PC-3 (cell line): ENCODE results near the gene ERVK3-1. TPM values are rescaled to one million over a fixed set of nuclear protein-coding genes. Genes with fewer than 3 reads are reported as not detected.
A peak's percentile ranks its signal among the peaks of the same experiment; 100 is the strongest.

Experiments
- ATAC-seq: fragments of 200-7000 bp; cut with Tn5 transposase; 2 replicates; pipeline ENCODE4 v1.9.1; 2020; ENCODE audit warnings: mild to moderate bottlenecking, moderate library complexity
- BruUV-seq: library from RNA; stranded (reverse); fragments of 400-500 nt; replicated peaks from 2 replicates; lab custom pipeline; 2021; lab: Mats Ljungman, UMichigan
- CTCF ChIA-PET: fragments of 300-600 bp; sonication (Branson Sonifier 250); formaldehyde crosslinking; loops from one replicate; lab custom pipeline; 2022; ENCODE audit warnings: antibody characterized with exemption; lab: Charles Lee
- POLR2A ChIA-PET: fragments of 300-600 bp; sonication (Branson Sonifier 250); formaldehyde crosslinking; loops from one replicate; lab custom pipeline; 2022; ENCODE audit warnings: antibody characterized with exemption; ENCODE audit not compliant: unreplicated experiment; lab: Charles Lee
- DNase-seq: peaks from one replicate; pipeline ENCODE4 v3.0.0-alpha.2; 2015
- H2AFZ ChIP-seq: fragments of 300-600 bp; sonication (generic); 2 replicates; pipeline ENCODE4 v1.6.0; 2016; ENCODE audit warnings: antibody characterized with exemption, low read length
- H3F3A ChIP-seq: fragments of 300-600 bp; sonication (generic); one replicate; pipeline ENCODE4 v1.6.0; 2017; ENCODE audit warnings: antibody characterized with exemption, low read length, control low read depth, mild to moderate bottlenecking; ENCODE audit not compliant: unreplicated experiment
- H3K27ac ChIP-seq: fragments of 300-600 bp; sonication (generic); 2 replicates; pipeline ENCODE4 v1.5.1; 2016; ENCODE audit warnings: mild to moderate bottlenecking, low read length
- H3K27me3 ChIP-seq: fragments of 300-600 bp; sonication (generic); 2 replicates; pipeline ENCODE4 v1.6.1; 2016; ENCODE audit warnings: low read length, mixed read lengths
- H3K36me3 ChIP-seq: fragments of 300-600 bp; sonication (generic); 2 replicates; pipeline ENCODE4 v1.6.1; 2016; ENCODE audit warnings: low read depth, mixed run types, low read length, mixed read lengths
- H3K4me1 ChIP-seq: fragments of 300-600 bp; sonication (generic); 2 replicates; pipeline ENCODE4 v1.5.1; 2016; ENCODE audit warnings: low read length; ENCODE audit not compliant: insufficient read depth
- H3K4me2 ChIP-seq: fragments of 300-600 bp; sonication (generic); 2 replicates; pipeline ENCODE4 v1.6.0; 2016; ENCODE audit warnings: low read length
- H3K4me3 ChIP-seq: fragments of 300-600 bp; sonication (generic); 2 replicates; pipeline ENCODE4 v1.5.1; 2016; ENCODE audit warnings: mild to moderate bottlenecking, low read length, mixed read lengths
- H3K79me2 ChIP-seq: fragments of 300-600 bp; sonication (generic); 2 replicates; pipeline ENCODE4 v1.6.1; 2017; ENCODE audit warnings: low read length, mixed read lengths
- H3K9ac ChIP-seq: fragments of 300-600 bp; sonication (generic); 2 replicates; pipeline ENCODE4 v1.6.0; 2016; ENCODE audit warnings: mild to moderate bottlenecking, low read length
- H3K9me2 ChIP-seq: fragments of 300-600 bp; sonication (generic); replicated peaks from 2 replicates; pipeline ENCODE4 v1.6.1; 2016; ENCODE audit warnings: mixed run types, low read length, mixed read lengths
- H3K9me3 ChIP-seq: fragments of 300-600 bp; sonication (generic); 2 replicates; pipeline ENCODE4 v1.6.1; 2016; ENCODE audit warnings: low read length, mixed read lengths
- H4K20me1 ChIP-seq: fragments of 300-600 bp; sonication (generic); 2 replicates; pipeline ENCODE4 v1.6.1; 2016; ENCODE audit warnings: low read length, mixed read lengths
- CTCF ChIP-seq: fragments of 300-600 bp; sonication (generic); conservative IDR thresholded peaks from 2 replicates; pipeline ENCODE4 v1.5.1; 2017; ENCODE audit warnings: antibody characterized with exemption, low read depth, mild to moderate bottlenecking, low read length
- EZH2 ChIP-seq: fragments of 300-600 bp; sonication (generic); IDR thresholded peaks from one replicate; pipeline ENCODE4 v1.6.1; 2017; ENCODE audit warnings: antibody characterized with exemption, mild to moderate bottlenecking, low read length; ENCODE audit not compliant: unreplicated experiment
- EZH2phosphoT487 ChIP-seq: fragments of 300-600 bp; sonication (generic); IDR thresholded peaks from 2 replicates; pipeline ENCODE4 v1.6.1; 2018; ENCODE audit warnings: mild to moderate bottlenecking, antibody characterized with exemption, low read length, borderline replicate concordance
- intact Hi-C: fragments of 100-400 bp; cut with micrococcal nuclease; formaldehyde crosslinking; loops from 2 replicates; pipeline ENCODE4 v1.9.0; 2023
- total RNA-seq: library from RNA; depleted of rRNA; stranded (reverse); fragments of >200 nt; gene quantifications from 2 replicates; pipeline ENCODE4 v1.2.3, GENCODE V29; 2014

The ERVK3-1 gene
- total RNA-seq, 1 experiment from 2014 or later: 104 TPM

- ChIA-PET CTCF (interaction anchor here (1.0 kb wide), 1 partner anchor 84 kb away, joined by 3 read pairs; the partner anchor contains the start of gene ZNF497), POLR2A (interaction anchor here (1.0 kb wide), 1 partner anchor 130 kb away, joined by 3 read pairs; the partner anchor contains the start of gene ZNF584)
- peaks cover 40% of the 10 kb centered on the region for H3K36me3 ChIP-seq
- H2AFZ ChIP-seq: peak within 1 kb of the TSS; percentile 94
- peaks cover 24% of the 10 kb centered on the region for H3K4me1 ChIP-seq
- no TSS peak for BruUV-seq
- ATAC-seq (peak; percentile 90), DNase-seq (peak; percentile 100)
- peaks cover 14% of the 10 kb centered on the region for H3F3A ChIP-seq
- H3K27me3 ChIP-seq: no peaks in the 10 kb centered on the region
- TF ChIP-seq CTCF: no peak
- no peak for TF ChIP-seq EZH2
- no peak for TF ChIP-seq EZH2phosphoT487
- intact Hi-C loops: loop anchor here (2.0 kb wide), 1 partner anchor 26 kb away; the partner anchor contains the start of gene ERVK3-1
- H3K9me2 ChIP-seq: no peaks in the 10 kb centered on the region
- peaks cover 4% of the 10 kb centered on the region; the same call in 1 of the 2 replicates for H3K9me3 ChIP-seq
- peak within 1 kb of the TSS; percentile 86 for H3K4me3 ChIP-seq
- peak within 1 kb of the TSS; percentile 51 for H3K27ac ChIP-seq
- H4K20me1 ChIP-seq: no peaks in the 10 kb centered on the region
- H3K4me2 ChIP-seq: peak within 1 kb of the TSS; percentile 95
- peak within 1 kb of the TSS; percentile 89 for H3K9ac ChIP-seq
- peaks cover 63% of the 10 kb centered on the region for H3K79me2 ChIP-seq
Measured at GRCh38 chr19:58278541-58279041, 26.6 kb upstream of the ERVK3-1 start, which contains the start of gene ZNF8. TSS of gene ZNF8 (plus strand) at chr19:58278955. CDS start at chr19:58279082, 127 bp downstream.

- no peaks in the 10 kb centered on the region for H3K9me2 ChIP-seq
- no peaks in the 10 kb centered on the region for H3K27me3 ChIP-seq
- no peaks in the 10 kb centered on the region for H4K20me1 ChIP-seq
- ChIA-PET POLR2A (no interaction called here), CTCF (interaction anchor here (1.0 kb wide), 1 partner anchor 83 kb away, joined by 3 read pairs; the partner anchor contains the start of gene ZNF497)
- H3F3A ChIP-seq: peaks cover 11% of the 10 kb centered on the region
- no peak for TF ChIP-seq CTCF
- no peak for TF ChIP-seq EZH2
- peaks cover 2% of the 10 kb centered on the region; the same call in 1 of the 2 replicates for H3K9me3 ChIP-seq
- peak overlapping the region; percentile 33 for H3K27ac ChIP-seq
- peak overlapping the region; percentile 86 for H3K4me3 ChIP-seq
- H3K79me2 ChIP-seq: peaks cover 67% of the 10 kb centered on the region
- peak overlapping the region; percentile 95 for H3K4me2 ChIP-seq
- DNase-seq: peak; percentile 51
- H3K9ac ChIP-seq: peak overlapping the region; percentile 89
- intact Hi-C loops: loop anchor here (2.0 kb wide), 1 partner anchor 26 kb away; the partner anchor contains the start of gene ERVK3-1
- peaks cover 22% of the 10 kb centered on the region for H3K4me1 ChIP-seq
- H3K36me3 ChIP-seq: peaks cover 39% of the 10 kb centered on the region
- peak overlapping the region; percentile 94 for H2AFZ ChIP-seq
- ATAC-seq: peak; percentile 30
- TSS peak; percentile 59 for BruUV-seq
Measured at GRCh38 chr19:58279042-58279924, 25.9 kb upstream of the ERVK3-1 start.
